GM23338 (cell line): ENCODE data around the gene KIAA1549. TPM values are rescaled to one million over a fixed set of nuclear protein-coding genes. Genes with fewer than 3 reads are reported as not detected.

ENCODE experiments used
- ATAC-seq: fragments of 200-7000 bp; cut with Tn5 transposase; 3 replicates; pipeline ENCODE4 v1.9.1; 2020
- DNase-seq: peaks from one replicate; pipeline ENCODE4 v3.0.0-alpha.2; 2015; ENCODE audit warnings: low spot score
- H2AFZ ChIP-seq: fragments of 200-600 bp; sonication (generic); 2 replicates; pipeline ENCODE4 v1.8.0; 2016; ENCODE audit warnings: antibody characterized with exemption, mild to moderate bottlenecking, moderate library complexity
- H3F3A ChIP-seq: fragments of 200-600 bp; sonication (generic); replicated peaks from 2 replicates; pipeline ENCODE4 v1.8.0; 2017; ENCODE audit warnings: antibody characterized with exemption, mixed run types, low read depth
- H3K27ac ChIP-seq: fragments of 200-600 bp; sonication (generic); 2 replicates; pipeline ENCODE4 v1.6.1; 2016; ENCODE audit warnings: low read depth
- H3K27me3 ChIP-seq: fragments of 200-600 bp; sonication (generic); 2 replicates; pipeline ENCODE4 v1.8.0; 2016; ENCODE audit warnings: mild to moderate bottlenecking, mixed run types, moderate library complexity; ENCODE audit not compliant: insufficient read depth
- H3K36me3 ChIP-seq: fragments of 200-600 bp; sonication (generic); 2 replicates; pipeline ENCODE4 v1.8.0; 2016; ENCODE audit warnings: mild to moderate bottlenecking; ENCODE audit not compliant: insufficient read depth
- H3K4me1 ChIP-seq: fragments of 200-600 bp; sonication (generic); 2 replicates; pipeline ENCODE4 v1.8.0; 2016; ENCODE audit warnings: mild to moderate bottlenecking, moderate library complexity; ENCODE audit not compliant: insufficient read depth
- H3K4me2 ChIP-seq: fragments of 200-600 bp; sonication (generic); 2 replicates; pipeline ENCODE4 v1.7.1; 2017; ENCODE audit warnings: mixed run types
- H3K4me3 ChIP-seq: fragments of 200-600 bp; sonication (generic); 2 replicates; pipeline ENCODE4 v1.6.1; 2016; ENCODE audit warnings: mixed run types
- H3K79me2 ChIP-seq: fragments of 200-600 bp; sonication (generic); replicated peaks from 2 replicates; pipeline ENCODE4 v1.8.0; 2017; ENCODE audit warnings: mild to moderate bottlenecking; ENCODE audit not compliant: insufficient read depth
- H3K9me2 ChIP-seq: fragments of 200-600 bp; sonication (generic); 2 replicates; pipeline ENCODE4 v1.8.0; 2017; ENCODE audit not compliant: insufficient read depth
- H4K20me1 ChIP-seq: fragments of 200-600 bp; sonication (generic); replicated peaks from 2 replicates; pipeline ENCODE4 v1.8.0; 2017; ENCODE audit warnings: mild to moderate bottlenecking; ENCODE audit not compliant: insufficient read depth
- H3K27ac Mint-ChIP-seq: 2 replicates; pipeline ENCODE4 v1.8.0; 2020; ENCODE audit warnings: inconsistent platforms, mild to moderate bottlenecking, moderate library complexity, mixed read lengths
- H3K27me3 Mint-ChIP-seq: 3 replicates; pipeline ENCODE4 v1.8.0; 2022; ENCODE audit warnings: low read depth, mild to moderate bottlenecking, moderate library complexity, mixed read lengths, inconsistent platforms; ENCODE audit not compliant: insufficient read depth, poor library complexity
- H3K36me3 Mint-ChIP-seq: 3 replicates; pipeline ENCODE4 v1.8.0; 2021; ENCODE audit warnings: low read depth, mild to moderate bottlenecking, inconsistent platforms, moderate library complexity, mixed read lengths
- H3K4me1 Mint-ChIP-seq: 3 replicates; pipeline ENCODE4 v1.8.0; 2020; ENCODE audit warnings: mild to moderate bottlenecking, inconsistent platforms, mixed read lengths
- H3K4me3 Mint-ChIP-seq: 3 replicates; pipeline ENCODE4 v1.8.0; 2021; ENCODE audit warnings: moderate library complexity, mild to moderate bottlenecking, inconsistent platforms, mixed read lengths
- H3K9me3 Mint-ChIP-seq: 3 replicates; pipeline ENCODE4 v1.8.0; 2020; ENCODE audit warnings: moderate library complexity, mild to moderate bottlenecking, inconsistent platforms, mixed read lengths
- CREB1 ChIP-seq: fragments of 250-450 bp; sonication (Bioruptor Pico); IDR thresholded peaks from 2 replicates; pipeline ENCODE4 v1.5.0; 2020; ENCODE audit warnings: low read depth, mild to moderate bottlenecking, moderate library complexity
- EZH2 ChIP-seq: fragments of 200-600 bp; sonication (generic); IDR thresholded peaks from one replicate; pipeline ENCODE4 v1.8.0; 2017; ENCODE audit warnings: antibody characterized with exemption, mild to moderate bottlenecking, low read depth; ENCODE audit not compliant: unreplicated experiment
- EZH2phosphoT487 ChIP-seq: fragments of 200-600 bp; sonication (generic); IDR thresholded peaks from one replicate; pipeline ENCODE4 v1.8.1; 2018; ENCODE audit warnings: antibody characterized with exemption; ENCODE audit not compliant: unreplicated experiment
- JUNB ChIP-seq: IDR thresholded peaks from one replicate; pipeline ENCODE4 v1.6.1; 2016; ENCODE audit warnings: antibody characterized with exemption; ENCODE audit not compliant: unreplicated experiment
- NANOG ChIP-seq: IDR thresholded peaks from 2 replicates; pipeline ENCODE4 v1.6.1; 2016; ENCODE audit warnings: antibody characterized with exemption, borderline replicate concordance
- POLR2AphosphoS5 ChIP-seq: IDR thresholded peaks from 2 replicates; pipeline ENCODE4 v1.6.1; 2016; ENCODE audit warnings: antibody characterized with exemption, low read depth
- STAT1 ChIP-seq: IDR thresholded peaks from one replicate; pipeline ENCODE4 v1.6.1; 2016; ENCODE audit warnings: antibody characterized with exemption; ENCODE audit not compliant: unreplicated experiment
- ZNF114 ChIP-seq: fragments of 250-450 bp; sonication (Bioruptor Pico); IDR thresholded peaks from 2 replicates; pipeline ENCODE4 v1.5.0; 2020; ENCODE audit warnings: mild to moderate bottlenecking, moderate library complexity
- ZNF331 ChIP-seq: fragments of 250-450 bp; sonication (Bioruptor Pico); IDR thresholded peaks from 2 replicates; pipeline ENCODE4 v1.5.0; 2020; ENCODE audit warnings: low read depth, mild to moderate bottlenecking, moderate library complexity
- polyA plus RNA-seq: library from polyadenylated mRNA; unstranded; fragments of >200 nt; fragmentation: Nextera tagmentation; extraction: Ambion mirVana; gene quantifications from 2 replicates; pipeline ENCODE4 v1.2.1, GENCODE V29; 2016
- total RNA-seq: library from RNA; depleted of rRNA; stranded (reverse); fragments of >200 nt; shearing (Covaris generic); gene quantifications from 2 replicates; pipeline ENCODE4 v1.2.3, GENCODE V29; 2014
- TF ChIP-seq, protein P1 (sequence below): IDR thresholded peaks from one replicate; pipeline ENCODE4 v1.6.1; 2018; ENCODE audit warnings: antibody characterized with exemption; ENCODE audit not compliant: unreplicated experiment
- TF ChIP-seq, protein P2 (sequence below): IDR thresholded peaks from 2 replicates; pipeline ENCODE4 v1.6.1; 2016; ENCODE audit warnings: antibody characterized with exemption
- TF ChIP-seq, protein P3 (sequence below): fragments of 250-450 bp; sonication (Bioruptor Pico); IDR thresholded peaks from 2 replicates; pipeline ENCODE4 v1.5.0; 2020; ENCODE audit warnings: mild to moderate bottlenecking, moderate library complexity
- TF ChIP-seq, protein P4 (sequence below), 2 experiments: fragments of 200-600 bp in 1 of 2; sonication (generic) in 1 of 2; conservative IDR thresholded peaks; 2 replicates each; pipeline versions ENCODE4 v1.5.1 to v1.6.1; 2016 to 2017; ENCODE audit warnings: antibody characterized with exemption in 2 of 2, low read depth in 2 of 2, mild to moderate bottlenecking in 2 of 2, moderate library complexity in 1 of 2

The KIAA1549 gene
- total and polyA plus RNA-seq, 2 experiments from 2014 or later: 3.6 to 13.5 TPM

DNA sequence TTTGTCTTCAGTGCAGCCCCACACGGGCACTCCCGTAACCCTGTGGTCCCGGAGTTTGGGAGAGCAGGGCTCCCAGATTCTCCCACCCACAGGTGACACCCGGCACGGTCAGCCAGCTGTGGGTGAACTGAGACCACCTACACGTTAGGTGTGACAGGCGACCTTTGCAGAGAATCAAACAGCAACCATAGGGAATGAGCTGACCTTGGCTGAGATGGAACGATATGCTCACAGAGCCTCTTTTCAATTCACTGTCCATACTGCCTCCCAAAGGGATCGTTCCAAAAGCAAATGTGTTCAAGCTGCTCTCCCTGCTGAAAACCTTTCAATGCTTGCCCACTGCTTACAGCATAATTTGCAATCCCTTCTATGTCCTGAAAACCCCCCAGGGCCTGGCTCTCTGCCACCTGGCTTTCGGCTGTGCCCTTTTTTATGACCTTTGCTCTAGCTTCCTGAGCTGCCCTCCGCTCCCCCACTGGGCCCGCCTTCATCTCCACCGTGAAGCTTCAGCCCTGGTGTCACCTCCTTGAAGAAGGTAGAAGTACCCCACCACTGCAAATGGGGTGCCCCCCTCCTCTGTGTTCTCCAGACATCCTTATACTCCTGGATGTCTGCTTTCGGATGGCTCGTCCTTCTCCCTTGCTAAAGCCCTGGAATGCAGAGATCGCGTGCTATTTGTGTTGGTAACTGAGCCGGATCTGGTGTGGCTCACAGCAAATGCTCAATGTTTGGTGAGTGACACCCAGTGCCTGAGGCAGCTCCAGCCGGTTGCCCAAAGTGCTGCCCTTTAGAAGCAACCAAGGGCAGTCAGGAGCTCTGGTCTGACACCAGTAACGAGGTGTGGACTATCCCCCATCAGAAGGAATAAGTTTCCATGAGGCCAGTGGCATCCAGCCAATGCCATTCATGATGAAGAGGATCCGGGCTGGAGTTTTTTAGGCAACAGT lies 90.4 kb downstream of the KIAA1549 start:
- Mint-ChIP-seq H3K9me3 (no peaks in the 10 kb centered on the region), H3K4me3 (no peak overlapping the region), H3K4me1 (peaks cover 6% of the 10 kb centered on the region; the same call in 2 of the 3 replicates), H3K36me3 (peaks cover 19% of the 10 kb centered on the region), H3K27ac (no peak overlapping the region), H3K27me3 (peaks cover 6% of the 10 kb centered on the region)
- Histone ChIP-seq H3K27me3 (no peaks in the 10 kb centered on the region), H3K4me2 (no peak overlapping the region), H3F3A (0 out of 2 replicates have a peak, but pooled peaks cover 3% of the 10 kb centered on the region), H3K4me3 (no peak overlapping the region), H3K4me1 (no peaks in the 10 kb centered on the region), H4K20me1 (no peaks in the 10 kb centered on the region), H3K27ac (no peak overlapping the region), H2AFZ (no peak overlapping the region), H3K79me2 (no peaks in the 10 kb centered on the region), H3K9me2 (no peaks in the 10 kb centered on the region), H3K36me3 (peaks cover 3% of the 10 kb centered on the region; the same call in 1 of the 2 replicates)
- ATAC-seq (no peak; the same call in 1 of the 3 replicates), DNase-seq (no peak)
- TF ChIP-seq STAT1 (no peak), EZH2 (no peak), CREB1 (CRISPR knock-in tag) (no peak), POLR2AphosphoS5 (no peak), NANOG (no peak), ZNF114 (no peak), ZNF331 (CRISPR knock-in tag) (no peak), JUNB (no peak), EZH2phosphoT487 (no peak)
- TF ChIP-seq, protein P1, sequence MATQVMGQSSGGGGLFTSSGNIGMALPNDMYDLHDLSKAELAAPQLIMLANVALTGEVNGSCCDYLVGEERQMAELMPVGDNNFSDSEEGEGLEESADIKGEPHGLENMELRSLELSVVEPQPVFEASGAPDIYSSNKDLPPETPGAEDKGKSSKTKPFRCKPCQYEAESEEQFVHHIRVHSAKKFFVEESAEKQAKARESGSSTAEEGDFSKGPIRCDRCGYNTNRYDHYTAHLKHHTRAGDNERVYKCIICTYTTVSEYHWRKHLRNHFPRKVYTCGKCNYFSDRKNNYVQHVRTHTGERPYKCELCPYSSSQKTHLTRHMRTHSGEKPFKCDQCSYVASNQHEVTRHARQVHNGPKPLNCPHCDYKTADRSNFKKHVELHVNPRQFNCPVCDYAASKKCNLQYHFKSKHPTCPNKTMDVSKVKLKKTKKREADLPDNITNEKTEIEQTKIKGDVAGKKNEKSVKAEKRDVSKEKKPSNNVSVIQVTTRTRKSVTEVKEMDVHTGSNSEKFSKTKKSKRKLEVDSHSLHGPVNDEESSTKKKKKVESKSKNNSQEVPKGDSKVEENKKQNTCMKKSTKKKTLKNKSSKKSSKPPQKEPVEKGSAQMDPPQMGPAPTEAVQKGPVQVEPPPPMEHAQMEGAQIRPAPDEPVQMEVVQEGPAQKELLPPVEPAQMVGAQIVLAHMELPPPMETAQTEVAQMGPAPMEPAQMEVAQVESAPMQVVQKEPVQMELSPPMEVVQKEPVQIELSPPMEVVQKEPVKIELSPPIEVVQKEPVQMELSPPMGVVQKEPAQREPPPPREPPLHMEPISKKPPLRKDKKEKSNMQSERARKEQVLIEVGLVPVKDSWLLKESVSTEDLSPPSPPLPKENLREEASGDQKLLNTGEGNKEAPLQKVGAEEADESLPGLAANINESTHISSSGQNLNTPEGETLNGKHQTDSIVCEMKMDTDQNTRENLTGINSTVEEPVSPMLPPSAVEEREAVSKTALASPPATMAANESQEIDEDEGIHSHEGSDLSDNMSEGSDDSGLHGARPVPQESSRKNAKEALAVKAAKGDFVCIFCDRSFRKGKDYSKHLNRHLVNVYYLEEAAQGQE: no peak
- TF ChIP-seq, protein P2, sequence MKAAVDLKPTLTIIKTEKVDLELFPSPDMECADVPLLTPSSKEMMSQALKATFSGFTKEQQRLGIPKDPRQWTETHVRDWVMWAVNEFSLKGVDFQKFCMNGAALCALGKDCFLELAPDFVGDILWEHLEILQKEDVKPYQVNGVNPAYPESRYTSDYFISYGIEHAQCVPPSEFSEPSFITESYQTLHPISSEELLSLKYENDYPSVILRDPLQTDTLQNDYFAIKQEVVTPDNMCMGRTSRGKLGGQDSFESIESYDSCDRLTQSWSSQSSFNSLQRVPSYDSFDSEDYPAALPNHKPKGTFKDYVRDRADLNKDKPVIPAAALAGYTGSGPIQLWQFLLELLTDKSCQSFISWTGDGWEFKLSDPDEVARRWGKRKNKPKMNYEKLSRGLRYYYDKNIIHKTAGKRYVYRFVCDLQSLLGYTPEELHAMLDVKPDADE: no peak
- TF ChIP-seq, protein P3, sequence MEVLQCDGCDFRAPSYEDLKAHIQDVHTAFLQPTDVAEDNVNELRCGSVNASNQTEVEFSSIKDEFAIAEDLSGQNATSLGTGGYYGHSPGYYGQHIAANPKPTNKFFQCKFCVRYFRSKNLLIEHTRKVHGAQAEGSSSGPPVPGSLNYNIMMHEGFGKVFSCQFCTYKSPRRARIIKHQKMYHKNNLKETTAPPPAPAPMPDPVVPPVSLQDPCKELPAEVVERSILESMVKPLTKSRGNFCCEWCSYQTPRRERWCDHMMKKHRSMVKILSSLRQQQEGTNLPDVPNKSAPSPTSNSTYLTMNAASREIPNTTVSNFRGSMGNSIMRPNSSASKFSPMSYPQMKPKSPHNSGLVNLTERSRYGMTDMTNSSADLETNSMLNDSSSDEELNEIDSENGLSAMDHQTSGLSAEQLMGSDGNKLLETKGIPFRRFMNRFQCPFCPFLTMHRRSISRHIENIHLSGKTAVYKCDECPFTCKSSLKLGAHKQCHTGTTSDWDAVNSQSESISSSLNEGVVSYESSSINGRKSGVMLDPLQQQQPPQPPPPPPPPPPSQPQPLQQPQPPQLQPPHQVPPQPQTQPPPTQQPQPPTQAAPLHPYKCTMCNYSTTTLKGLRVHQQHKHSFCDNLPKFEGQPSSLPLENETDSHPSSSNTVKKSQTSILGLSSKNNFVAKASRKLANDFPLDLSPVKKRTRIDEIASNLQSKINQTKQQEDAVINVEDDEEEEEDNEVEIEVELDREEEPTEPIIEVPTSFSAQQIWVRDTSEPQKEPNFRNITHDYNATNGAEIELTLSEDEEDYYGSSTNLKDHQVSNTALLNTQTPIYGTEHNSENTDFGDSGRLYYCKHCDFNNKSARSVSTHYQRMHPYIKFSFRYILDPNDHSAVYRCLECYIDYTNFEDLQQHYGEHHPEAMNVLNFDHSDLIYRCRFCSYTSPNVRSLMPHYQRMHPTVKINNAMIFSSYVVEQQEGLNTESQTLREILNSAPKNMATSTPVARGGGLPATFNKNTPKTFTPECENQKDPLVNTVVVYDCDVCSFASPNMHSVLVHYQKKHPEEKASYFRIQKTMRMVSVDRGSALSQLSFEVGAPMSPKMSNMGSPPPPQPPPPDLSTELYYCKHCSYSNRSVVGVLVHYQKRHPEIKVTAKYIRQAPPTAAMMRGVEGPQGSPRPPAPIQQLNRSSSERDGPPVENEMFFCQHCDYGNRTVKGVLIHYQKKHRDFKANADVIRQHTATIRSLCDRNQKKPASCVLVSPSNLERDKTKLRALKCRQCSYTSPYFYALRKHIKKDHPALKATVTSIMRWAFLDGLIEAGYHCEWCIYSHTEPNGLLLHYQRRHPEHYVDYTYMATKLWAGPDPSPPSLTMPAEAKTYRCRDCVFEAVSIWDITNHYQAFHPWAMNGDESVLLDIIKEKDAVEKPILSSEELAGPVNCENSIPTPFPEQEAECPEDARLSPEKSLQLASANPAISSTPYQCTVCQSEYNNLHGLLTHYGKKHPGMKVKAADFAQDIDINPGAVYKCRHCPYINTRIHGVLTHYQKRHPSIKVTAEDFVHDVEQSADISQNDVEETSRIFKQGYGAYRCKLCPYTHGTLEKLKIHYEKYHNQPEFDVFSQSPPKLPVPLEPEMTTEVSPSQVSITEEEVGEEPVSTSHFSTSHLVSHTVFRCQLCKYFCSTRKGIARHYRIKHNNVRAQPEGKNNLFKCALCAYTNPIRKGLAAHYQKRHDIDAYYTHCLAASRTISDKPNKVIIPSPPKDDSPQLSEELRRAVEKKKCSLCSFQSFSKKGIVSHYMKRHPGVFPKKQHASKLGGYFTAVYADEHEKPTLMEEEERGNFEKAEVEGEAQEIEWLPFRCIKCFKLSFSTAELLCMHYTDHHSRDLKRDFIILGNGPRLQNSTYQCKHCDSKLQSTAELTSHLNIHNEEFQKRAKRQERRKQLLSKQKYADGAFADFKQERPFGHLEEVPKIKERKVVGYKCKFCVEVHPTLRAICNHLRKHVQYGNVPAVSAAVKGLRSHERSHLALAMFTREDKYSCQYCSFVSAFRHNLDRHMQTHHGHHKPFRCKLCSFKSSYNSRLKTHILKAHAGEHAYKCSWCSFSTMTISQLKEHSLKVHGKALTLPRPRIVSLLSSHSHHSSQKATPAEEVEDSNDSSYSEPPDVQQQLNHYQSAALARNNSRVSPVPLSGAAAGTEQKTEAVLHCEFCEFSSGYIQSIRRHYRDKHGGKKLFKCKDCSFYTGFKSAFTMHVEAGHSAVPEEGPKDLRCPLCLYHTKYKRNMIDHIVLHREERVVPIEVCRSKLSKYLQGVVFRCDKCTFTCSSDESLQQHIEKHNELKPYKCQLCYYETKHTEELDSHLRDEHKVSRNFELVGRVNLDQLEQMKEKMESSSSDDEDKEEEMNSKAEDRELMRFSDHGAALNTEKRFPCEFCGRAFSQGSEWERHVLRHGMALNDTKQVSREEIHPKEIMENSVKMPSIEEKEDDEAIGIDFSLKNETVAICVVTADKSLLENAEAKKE (CRISPR knock-in tag): no peak
- TF ChIP-seq, protein P4, sequence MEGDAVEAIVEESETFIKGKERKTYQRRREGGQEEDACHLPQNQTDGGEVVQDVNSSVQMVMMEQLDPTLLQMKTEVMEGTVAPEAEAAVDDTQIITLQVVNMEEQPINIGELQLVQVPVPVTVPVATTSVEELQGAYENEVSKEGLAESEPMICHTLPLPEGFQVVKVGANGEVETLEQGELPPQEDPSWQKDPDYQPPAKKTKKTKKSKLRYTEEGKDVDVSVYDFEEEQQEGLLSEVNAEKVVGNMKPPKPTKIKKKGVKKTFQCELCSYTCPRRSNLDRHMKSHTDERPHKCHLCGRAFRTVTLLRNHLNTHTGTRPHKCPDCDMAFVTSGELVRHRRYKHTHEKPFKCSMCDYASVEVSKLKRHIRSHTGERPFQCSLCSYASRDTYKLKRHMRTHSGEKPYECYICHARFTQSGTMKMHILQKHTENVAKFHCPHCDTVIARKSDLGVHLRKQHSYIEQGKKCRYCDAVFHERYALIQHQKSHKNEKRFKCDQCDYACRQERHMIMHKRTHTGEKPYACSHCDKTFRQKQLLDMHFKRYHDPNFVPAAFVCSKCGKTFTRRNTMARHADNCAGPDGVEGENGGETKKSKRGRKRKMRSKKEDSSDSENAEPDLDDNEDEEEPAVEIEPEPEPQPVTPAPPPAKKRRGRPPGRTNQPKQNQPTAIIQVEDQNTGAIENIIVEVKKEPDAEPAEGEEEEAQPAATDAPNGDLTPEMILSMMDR (conservative IDR thresholded peaks at IDR 0.05; ENCODE audit: low read depth in 2 of 2): no peak
